ENCODE measurements around the gene ANXA3. TPM values are rescaled to one million over a fixed set of nuclear protein-coding genes. Genes with fewer than 3 reads are reported as not detected.

ANXA3 gene
- total RNA-seq, 1 experiment from 2014 or later: 12.0 TPM

DNA sequence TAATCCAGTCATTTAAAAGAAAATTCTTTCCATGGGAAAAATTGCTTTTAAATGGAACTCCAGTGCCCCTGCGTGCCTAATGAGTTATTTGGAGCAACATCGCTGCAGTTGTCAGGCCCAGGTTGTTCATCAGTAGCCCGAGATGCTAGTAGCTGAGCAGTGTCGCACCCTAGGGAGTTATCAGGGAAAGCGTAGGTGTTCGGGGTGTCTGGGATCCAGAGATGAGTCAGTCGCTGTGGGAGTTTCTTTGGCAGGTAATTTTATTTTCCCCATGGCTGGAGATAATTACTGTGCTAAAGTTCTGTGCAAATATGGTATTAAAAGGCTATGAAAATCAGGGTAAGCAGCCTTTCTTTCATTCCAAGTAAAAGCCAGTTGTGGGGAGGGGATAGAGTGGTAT is 49.4 kb downstream of the ANXA3 start (continued):
- no peak for TF ChIP-seq SMAD4 (CRISPR knock-in tag; IDR thresholded peaks at IDR 0.05)
- no peak for TF ChIP-seq JUN (CRISPR knock-in tag; IDR thresholded peaks at IDR 0.05)
- TF ChIP-seq, protein P1, sequence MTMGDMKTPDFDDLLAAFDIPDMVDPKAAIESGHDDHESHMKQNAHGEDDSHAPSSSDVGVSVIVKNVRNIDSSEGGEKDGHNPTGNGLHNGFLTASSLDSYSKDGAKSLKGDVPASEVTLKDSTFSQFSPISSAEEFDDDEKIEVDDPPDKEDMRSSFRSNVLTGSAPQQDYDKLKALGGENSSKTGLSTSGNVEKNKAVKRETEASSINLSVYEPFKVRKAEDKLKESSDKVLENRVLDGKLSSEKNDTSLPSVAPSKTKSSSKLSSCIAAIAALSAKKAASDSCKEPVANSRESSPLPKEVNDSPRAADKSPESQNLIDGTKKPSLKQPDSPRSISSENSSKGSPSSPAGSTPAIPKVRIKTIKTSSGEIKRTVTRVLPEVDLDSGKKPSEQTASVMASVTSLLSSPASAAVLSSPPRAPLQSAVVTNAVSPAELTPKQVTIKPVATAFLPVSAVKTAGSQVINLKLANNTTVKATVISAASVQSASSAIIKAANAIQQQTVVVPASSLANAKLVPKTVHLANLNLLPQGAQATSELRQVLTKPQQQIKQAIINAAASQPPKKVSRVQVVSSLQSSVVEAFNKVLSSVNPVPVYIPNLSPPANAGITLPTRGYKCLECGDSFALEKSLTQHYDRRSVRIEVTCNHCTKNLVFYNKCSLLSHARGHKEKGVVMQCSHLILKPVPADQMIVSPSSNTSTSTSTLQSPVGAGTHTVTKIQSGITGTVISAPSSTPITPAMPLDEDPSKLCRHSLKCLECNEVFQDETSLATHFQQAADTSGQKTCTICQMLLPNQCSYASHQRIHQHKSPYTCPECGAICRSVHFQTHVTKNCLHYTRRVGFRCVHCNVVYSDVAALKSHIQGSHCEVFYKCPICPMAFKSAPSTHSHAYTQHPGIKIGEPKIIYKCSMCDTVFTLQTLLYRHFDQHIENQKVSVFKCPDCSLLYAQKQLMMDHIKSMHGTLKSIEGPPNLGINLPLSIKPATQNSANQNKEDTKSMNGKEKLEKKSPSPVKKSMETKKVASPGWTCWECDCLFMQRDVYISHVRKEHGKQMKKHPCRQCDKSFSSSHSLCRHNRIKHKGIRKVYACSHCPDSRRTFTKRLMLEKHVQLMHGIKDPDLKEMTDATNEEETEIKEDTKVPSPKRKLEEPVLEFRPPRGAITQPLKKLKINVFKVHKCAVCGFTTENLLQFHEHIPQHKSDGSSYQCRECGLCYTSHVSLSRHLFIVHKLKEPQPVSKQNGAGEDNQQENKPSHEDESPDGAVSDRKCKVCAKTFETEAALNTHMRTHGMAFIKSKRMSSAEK (CRISPR knock-in tag; IDR thresholded peaks at IDR 0.05; ENCODE audit: borderline replicate concordance): no peak
- TF ChIP-seq ZNF396 (CRISPR knock-in tag; IDR thresholded peaks at IDR 0.05; ENCODE audit: borderline replicate concordance): no peak
- no peak for TF ChIP-seq PRDM15 (CRISPR knock-in tag; IDR thresholded peaks at IDR 0.05)
- no peak for TF ChIP-seq RORB (CRISPR knock-in tag; IDR thresholded peaks at IDR 0.05)

DNA sequence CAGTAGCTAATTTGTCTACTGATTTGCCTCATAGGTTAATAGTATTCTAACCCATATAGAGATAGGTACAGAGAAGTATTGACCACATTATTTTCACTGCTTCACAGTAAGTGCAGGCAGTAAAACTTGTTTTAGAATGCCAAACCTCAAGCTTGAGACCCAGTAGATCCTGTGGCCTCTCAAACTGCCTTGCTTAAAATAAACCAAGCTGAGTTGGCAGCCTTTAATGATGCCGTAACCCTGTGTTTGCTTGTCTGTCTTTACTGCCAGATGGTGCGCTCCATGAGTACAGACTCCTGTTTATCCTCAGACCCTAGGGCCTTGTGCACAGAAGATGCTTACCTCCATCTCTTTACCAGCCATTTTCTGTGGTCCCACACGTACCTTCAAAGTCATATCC is 50.8 kb downstream of the ANXA3 start:
- ATAC-seq: no peak
- H3K9me3 Mint-ChIP-seq: no peaks in the 10 kb centered on the region
- POLR2A ChIA-PET: no interaction called here
- no peak for TF ChIP-seq ZNF121 (CRISPR knock-in tag; IDR thresholded peaks at IDR 0.05)
- no peak for TF ChIP-seq JUN (CRISPR knock-in tag; IDR thresholded peaks at IDR 0.05)
- TF ChIP-seq, protein P2, sequence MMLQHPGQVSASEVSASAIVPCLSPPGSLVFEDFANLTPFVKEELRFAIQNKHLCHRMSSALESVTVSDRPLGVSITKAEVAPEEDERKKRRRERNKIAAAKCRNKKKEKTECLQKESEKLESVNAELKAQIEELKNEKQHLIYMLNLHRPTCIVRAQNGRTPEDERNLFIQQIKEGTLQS (CRISPR knock-in tag; conservative IDR thresholded peaks at IDR 0.05): no peak
- TF ChIP-seq JAZF1 (CRISPR knock-in tag; IDR thresholded peaks at IDR 0.05): no peak
- no peak for TF ChIP-seq EMX1 (CRISPR knock-in tag; IDR thresholded peaks at IDR 0.05)
- no peak for TF ChIP-seq ZBTB21 (CRISPR knock-in tag; IDR thresholded peaks at IDR 0.05; ENCODE audit: borderline replicate concordance)
- TF ChIP-seq, protein P3, sequence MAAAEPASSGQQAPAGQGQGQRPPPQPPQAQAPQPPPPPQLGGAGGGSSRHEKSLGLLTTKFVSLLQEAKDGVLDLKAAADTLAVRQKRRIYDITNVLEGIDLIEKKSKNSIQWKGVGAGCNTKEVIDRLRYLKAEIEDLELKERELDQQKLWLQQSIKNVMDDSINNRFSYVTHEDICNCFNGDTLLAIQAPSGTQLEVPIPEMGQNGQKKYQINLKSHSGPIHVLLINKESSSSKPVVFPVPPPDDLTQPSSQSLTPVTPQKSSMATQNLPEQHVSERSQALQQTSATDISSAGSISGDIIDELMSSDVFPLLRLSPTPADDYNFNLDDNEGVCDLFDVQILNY (CRISPR knock-in tag; IDR thresholded peaks at IDR 0.05): no peak
- H3K4me1 Mint-ChIP-seq: no peaks in the 10 kb centered on the region
- H3K4me3 Mint-ChIP-seq: no peak overlapping the region
- DNase-seq (ENCODE audit: low spot score): no peak
- no peak overlapping the region for H3K27ac Mint-ChIP-seq
- no peaks in the 10 kb centered on the region for H3K27me3 Mint-ChIP-seq (ENCODE audit: low read depth)
- H3K36me3 Mint-ChIP-seq: no peaks in the 10 kb centered on the region
- CTCF ChIA-PET: interaction anchor here (1.4 kb wide), 1 partner anchor 9 kb away, joined by 4 read pairs; no protein-coding TSS in a partner anchor

- Mint-ChIP-seq H3K9me3 (no peaks in the 10 kb centered on the region), H3K4me1 (no peaks in the 10 kb centered on the region), H3K27ac (no peak overlapping the region), H3K36me3 (no peaks in the 10 kb centered on the region), H3K27me3 (ENCODE audit: low read depth) (no peaks in the 10 kb centered on the region), H3K4me3 (no peak overlapping the region)
- no peak for ATAC-seq
- DNase-seq (ENCODE audit: low spot score): no peak
- ChIA-PET POLR2A (no interaction called here), CTCF (interaction anchor here (1.4 kb wide), 1 partner anchor 10 kb away, joined by 4 read pairs; no protein-coding TSS in a partner anchor)
- no peak for TF ChIP-seq NR1H2 (CRISPR knock-in tag; IDR thresholded peaks at IDR 0.05)
- TF ChIP-seq NFATC4 (CRISPR knock-in tag; IDR thresholded peaks at IDR 0.05): no peak
Measured at GRCh38 chr4:78603384-78603783, 51.8 kb downstream of the ANXA3 start.
